LoVo (cell line): ENCODE measurements around the gene IQSEC1.

Experiments
- DNase-seq: peaks from one replicate; pipeline ENCODE4 v3.0.0-alpha.2; 2016; ENCODE audit warnings: low spot score

The IQSEC1 gene

GRCh38 chr3:12967606-12968351, 105.5 kb downstream of the IQSEC1 start:
- DNase-seq = peak; percentile 95

DNA sequence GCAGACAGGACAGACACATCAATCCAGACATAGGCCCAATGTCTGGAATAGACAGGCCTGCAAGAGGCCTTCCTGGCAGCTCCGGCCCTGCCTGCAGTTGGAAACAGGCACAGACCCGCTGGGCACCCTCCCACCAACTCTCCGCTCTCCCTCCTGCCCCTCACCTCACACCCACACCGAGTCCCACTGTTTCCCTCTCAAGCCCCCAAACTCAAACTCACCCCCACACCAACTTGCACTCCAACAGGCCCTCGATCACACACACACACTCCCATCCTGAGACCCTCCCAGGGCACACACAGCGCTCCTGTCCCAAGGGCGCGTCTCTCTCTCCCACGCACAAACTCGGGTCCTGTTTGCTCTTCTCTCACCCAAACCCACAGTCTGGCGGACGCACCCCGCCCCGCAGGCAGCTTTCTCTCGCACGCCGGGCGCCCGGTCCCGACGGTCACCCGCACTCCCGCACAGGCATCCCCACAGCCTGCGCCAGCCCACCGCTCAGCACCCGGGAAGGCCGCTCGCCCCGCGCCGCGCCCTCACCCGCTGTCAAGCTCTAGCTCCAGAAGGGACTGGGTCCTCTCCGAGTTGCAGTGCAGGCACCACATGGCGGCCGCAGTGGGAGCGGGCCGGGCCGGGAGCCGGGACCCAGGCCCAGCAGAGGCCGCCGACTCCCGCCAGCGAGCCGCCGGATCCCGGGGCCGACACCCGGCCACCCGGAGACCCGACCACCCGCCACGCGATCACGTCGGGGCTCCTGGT, 106.2 kb downstream of the IQSEC1 start:
- DNase-seq = no peak

DNA sequence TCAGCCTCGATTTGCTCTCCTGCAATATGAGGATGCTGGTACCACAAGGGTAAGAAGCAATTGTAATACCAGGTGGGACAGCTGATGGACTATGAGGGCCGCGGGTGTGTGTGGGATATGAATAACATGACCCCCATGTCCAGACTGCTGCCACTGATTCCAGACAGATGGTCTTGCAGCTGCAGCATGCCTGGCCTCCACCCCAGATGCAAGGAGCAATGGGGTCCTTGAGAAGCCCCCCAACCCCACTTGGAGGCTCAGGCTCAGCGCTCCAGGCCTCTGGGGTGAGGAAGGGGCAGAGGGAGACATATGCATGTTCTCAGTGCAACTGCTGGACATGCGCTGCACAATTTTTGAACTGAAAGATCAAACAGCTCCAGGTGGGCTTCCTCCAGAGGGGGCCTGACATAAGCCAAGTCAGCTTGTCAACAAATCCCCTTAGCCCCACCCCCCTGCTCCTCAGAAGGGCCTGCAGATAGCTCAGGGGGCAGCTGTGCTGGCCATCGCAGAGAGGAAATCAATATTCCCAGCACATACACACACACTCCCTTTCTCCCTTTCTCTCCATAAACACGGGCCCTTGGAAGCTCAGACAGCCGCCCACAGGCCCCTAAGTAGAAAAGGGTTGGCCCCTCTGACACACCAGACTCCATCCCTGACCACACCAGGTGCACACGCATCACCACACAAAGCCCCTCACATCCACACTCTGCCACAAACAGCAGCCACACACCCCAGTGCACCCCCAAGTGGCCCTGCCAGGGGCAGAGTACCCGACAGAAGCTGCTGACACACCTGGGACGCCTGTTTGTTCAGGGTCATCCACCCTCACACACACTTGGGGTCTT, 107.0 kb downstream of the IQSEC1 start:
- DNase-seq = no peak

- DNase-seq = no peak
These were observed 108.3 kb downstream of the IQSEC1 start for GRCh38 chr3:12964711-12965612.

DNA sequence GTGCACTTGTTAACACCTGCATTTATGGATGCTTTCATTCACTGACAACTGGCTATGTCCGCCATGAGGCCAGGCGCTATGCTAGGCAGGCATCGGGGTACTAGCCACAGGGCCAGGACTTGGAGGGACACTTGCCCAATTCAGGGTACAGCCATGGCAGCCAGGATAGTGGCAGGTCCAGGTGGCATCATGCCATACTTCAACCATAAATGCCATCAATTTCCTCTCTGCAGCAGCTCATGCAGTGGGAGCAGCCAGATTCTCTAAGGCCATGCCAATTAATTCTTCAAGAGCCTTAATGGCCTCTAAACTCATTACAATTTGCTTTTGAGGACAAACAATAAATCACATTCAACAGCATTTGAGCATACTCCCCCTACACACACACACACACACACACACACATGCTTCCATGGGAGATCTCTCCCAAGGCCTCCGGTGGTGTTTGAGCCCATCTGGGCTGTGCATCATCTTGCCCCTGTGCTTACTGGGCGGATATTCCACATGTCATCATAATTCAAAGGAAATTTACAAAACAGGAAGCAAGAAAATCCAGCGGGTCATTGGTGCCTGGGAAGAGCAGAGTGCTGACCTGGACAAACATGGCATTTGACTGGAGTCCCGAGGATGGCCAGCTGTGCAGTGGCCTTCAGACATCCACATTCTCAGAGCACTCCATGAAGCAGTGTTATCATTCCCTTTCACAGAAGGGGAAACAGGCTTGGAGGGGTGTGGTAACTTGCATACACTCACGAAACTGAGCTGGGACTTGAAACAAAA, 109.1 kb downstream of the IQSEC1 start:
- no peak for DNase-seq

DNA sequence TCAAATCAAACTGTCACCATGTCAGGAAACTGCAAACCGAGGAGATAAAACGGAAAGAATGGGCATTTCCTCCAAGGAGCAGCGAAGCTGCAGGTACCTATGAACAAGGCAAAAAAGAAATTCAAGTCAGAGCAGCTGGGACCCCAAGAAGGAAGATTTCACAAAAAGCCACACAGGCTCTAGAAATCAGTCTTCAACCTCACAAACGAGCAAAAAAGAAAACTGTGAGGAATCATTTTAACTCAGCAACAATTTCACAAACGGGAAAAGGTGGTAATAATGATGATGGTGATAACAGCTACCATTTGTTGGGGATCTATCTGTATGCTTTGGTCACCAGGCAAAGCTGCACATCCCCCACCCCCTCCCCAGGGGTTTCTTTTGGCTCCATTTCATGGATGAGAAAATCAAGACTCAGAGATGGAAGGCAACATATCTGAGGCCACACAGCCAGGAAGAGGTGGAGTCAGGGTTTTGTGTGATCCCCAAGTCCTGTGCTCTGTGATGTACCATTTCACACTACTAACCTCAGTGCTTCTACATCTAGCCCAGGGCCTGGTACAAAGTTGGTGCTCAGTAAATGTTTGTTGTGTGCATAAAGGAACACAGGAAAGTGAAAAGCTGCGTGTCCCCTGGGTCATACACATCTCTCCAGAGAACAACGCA, 109.9 kb downstream of the IQSEC1 start:
- no peak for DNase-seq

DNA sequence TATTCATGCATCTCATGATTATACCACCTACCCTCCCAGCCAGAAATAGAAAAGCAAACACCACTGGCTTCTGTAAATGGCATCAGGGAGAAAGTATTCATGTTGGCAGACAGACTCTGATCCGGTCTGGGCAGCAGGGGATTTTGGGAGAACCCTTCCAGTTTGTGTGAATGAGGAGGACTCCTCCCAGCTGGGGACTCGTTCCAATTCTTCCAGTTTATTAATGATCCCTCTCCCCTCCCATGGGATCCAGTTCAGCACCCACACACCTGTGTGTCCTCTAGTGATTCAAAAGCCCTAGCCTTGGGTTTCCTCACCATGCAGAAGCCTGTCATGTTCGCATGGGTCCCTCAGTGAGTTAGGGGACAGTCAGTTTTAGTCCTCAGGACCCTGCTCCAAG, 110.9 kb downstream of the IQSEC1 start:
- no peak for DNase-seq

GRCh38 chr3:12961697-12962036, 111.6 kb downstream of the IQSEC1 start:
- DNase-seq = no peak

DNA sequence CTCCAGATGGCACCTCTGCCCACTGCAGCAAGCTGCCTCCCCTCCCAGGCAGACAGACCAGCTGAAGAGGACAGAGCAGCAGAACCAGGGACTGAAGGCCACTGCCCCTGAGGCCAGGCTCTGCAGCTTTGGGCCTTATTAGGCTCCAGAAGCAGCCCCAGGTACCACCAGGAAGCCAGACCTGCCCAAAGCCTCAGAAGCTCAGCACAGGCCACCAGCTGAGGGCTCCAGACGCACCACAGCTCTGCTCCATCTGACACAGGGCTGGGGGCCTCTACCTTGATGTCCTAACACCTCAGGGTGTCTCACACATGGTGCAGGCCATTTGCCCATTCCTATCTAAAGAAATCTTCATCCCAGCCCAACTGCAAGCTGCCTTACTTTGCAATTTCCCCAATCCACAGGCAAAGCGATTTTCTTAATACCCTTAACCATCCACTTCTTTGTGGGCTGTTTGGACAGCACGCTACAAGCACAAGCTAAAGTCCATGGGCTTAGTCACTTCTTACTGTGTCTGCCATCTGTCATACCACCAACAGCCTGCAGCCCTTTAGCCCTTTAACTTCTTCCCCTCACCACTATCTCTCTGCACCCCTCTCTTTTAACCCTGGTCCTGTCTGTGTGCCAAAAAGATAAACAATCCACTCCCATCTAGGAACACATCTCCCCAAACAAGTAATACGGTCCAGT, 112.1 kb downstream of the IQSEC1 start:
- DNase-seq = no peak

GRCh38 chr3:12960497-12960896, 112.7 kb downstream of the IQSEC1 start:
- no peak for DNase-seq

DNA sequence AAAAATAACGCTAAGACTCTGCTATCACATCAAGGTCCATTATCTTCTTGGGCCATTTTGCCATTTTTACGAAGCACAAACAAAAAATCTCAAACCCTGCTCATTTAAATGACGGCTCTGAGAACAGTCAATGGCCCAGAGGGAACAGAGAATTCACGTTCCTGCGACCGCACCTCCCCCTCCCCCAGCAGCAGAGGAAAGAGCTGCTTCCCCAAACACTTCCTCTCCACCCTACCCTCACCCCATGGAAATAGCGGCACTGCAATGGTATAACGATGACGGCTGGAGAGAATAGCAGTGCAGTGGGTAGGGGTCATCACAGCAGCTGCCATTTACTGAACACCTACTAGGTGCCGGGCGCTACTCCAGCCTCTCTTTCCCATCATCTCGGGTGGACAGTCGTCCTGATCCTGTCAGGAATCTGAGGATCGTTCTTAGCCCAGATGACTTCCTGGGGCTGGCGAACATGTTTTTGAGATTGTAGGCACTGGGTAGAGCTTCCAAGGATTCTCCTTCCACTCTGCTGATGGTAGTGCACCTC, 113.3 kb downstream of the IQSEC1 start:
- DNase-seq = no peak

DNA sequence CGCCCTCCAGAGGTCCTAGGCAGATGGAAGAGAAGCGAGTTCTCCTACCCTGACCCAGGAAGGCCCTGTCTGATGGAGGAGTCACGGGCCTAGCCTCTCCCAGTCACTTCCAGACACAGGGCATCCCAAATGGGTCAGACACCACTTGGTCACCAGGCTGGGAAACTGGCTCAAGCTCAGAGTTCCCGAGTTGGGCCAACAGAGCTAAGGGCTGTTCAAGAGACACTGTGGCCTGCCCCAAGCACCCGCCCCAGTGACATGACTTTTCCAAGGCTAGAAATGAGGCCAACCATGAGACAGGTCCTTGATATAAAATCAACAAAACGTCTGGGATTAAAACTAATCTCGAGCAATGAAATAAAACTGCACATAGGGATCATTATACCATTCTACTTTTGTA, 113.8 kb downstream of the IQSEC1 start:
- DNase-seq = no peak

- no peak for DNase-seq
These were observed 115.1 kb downstream of the IQSEC1 start for GRCh38 chr3:12957824-12958792.

DNA sequence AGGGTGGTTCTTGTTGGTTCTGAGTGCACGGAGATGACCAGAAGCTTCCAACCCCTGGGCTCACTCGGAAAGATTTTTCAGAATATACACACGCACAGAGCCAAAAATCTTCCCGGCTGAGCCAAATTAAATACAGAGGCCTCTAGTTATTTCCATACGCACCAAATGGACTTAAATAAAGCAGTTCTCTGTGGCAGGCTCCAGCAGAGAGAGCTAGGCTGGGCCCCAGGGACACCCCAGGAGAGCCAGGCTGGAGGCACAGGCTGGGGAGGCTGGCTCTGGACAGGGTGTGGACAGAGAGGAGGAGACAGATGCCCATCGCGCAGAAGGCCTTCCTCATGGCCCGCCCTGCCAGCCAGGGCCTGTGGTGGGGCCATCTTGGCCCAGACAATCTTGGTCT, 115.9 kb downstream of the IQSEC1 start:
- DNase-seq = no peak

DNA sequence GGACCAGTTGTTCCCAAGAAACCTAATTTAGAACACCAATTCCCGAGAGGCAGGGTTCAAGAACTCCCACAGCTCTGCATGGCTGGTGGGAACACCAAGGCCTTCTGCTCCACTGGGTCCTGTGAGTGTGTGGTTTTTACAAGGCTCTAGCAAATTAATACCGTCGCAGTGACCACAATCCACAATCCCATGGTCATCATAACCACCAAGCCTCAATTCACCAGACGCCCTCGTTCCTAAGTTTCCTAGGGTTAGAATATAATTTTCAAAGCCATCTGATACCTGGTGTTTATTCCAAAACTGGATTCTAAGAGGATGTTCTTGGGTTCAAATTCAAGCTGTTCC, 116.9 kb downstream of the IQSEC1 start:
- DNase-seq = no peak

GRCh38 chr3:12955651-12956315, 117.4 kb downstream of the IQSEC1 start:
- DNase-seq = no peak

DNA sequence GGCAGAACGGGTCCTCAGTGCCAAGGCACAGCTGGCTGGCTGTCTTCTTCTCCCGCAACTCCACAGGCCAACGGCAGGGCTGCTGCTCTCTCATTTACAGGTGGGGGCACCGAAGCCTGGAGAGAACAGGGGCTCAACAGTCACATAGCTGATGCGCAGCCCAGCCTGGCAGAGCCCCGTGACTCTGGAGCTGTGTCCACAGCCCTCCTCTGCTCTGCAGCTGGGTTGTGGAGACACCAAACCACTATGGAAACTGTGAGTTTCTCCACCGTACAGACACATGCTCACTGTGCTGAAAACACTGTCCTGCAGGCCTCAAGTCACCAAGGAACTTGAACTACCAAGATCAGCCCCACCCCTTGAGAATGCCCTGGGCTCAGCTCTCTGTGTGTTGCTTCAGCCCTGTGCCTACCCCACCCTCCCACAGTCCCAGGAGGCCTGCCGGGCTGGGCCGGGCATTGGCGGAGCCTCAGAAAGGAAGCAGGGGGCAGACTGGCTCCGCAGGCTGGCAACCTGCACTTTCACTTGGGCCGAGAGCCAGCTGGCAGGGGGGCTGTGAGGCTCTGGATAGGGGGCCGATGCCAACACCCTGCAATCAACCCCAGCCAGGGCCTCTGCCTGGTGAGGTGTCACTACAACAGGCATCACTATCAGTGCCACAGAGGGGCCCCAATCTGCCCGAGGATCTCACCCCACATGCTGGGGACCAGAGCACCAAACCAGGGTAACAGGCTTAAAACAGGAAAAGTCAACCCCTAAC, 118.2 kb downstream of the IQSEC1 start:
- DNase-seq = no peak
